ENCODE results near the gene ERBIN.

DNA sequence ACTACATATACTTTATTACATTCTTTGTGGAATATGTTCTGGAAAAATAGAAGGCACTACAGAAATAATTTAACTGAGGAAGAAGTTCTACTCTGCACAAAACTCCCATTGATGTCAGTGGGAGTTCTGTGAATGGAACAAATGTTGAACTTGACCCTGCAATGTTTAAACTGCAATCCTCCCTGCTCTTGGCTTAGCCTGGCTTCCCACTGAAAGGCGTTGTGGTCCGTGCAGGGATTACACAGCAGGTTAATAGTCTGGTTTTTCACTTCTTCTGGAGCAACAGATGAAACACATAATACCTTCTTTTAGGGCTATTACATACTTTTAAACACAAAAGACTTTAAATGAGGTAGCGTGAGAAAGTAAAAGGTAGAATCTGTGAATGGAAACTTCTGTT is 12.9 kb upstream of the ERBIN start:
- TF ChIP-seq, protein P1, sequence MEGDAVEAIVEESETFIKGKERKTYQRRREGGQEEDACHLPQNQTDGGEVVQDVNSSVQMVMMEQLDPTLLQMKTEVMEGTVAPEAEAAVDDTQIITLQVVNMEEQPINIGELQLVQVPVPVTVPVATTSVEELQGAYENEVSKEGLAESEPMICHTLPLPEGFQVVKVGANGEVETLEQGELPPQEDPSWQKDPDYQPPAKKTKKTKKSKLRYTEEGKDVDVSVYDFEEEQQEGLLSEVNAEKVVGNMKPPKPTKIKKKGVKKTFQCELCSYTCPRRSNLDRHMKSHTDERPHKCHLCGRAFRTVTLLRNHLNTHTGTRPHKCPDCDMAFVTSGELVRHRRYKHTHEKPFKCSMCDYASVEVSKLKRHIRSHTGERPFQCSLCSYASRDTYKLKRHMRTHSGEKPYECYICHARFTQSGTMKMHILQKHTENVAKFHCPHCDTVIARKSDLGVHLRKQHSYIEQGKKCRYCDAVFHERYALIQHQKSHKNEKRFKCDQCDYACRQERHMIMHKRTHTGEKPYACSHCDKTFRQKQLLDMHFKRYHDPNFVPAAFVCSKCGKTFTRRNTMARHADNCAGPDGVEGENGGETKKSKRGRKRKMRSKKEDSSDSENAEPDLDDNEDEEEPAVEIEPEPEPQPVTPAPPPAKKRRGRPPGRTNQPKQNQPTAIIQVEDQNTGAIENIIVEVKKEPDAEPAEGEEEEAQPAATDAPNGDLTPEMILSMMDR (IDR thresholded peaks at IDR 0.05), result no peak
- TF ChIP-seq POLR2A (IDR thresholded peaks at IDR 0.05), result no peak

Data from thyroid gland (tissue), 4 donors.